HG02938 (cell line): ENCODE data around the gene KCNJ9.
"Not testable (repeated sequence)": the region's sequence is repeated elsewhere in the genome, so short reads cannot be mapped to it uniquely, and the experiment has no call there.

Experiments
- ATAC-seq: cut with Tn5 transposase; IDR thresholded peaks from one replicate; pipeline ENCODE4 v1.9.1; 2021; ENCODE audit warnings: mild to moderate bottlenecking, moderate library complexity; ENCODE audit not compliant: unreplicated experiment

Gene KCNJ9

GRCh38 chr1:160101717-160102522 lies 20.6 kb downstream of the KCNJ9 start:
- no peak for ATAC-seq

DNA sequence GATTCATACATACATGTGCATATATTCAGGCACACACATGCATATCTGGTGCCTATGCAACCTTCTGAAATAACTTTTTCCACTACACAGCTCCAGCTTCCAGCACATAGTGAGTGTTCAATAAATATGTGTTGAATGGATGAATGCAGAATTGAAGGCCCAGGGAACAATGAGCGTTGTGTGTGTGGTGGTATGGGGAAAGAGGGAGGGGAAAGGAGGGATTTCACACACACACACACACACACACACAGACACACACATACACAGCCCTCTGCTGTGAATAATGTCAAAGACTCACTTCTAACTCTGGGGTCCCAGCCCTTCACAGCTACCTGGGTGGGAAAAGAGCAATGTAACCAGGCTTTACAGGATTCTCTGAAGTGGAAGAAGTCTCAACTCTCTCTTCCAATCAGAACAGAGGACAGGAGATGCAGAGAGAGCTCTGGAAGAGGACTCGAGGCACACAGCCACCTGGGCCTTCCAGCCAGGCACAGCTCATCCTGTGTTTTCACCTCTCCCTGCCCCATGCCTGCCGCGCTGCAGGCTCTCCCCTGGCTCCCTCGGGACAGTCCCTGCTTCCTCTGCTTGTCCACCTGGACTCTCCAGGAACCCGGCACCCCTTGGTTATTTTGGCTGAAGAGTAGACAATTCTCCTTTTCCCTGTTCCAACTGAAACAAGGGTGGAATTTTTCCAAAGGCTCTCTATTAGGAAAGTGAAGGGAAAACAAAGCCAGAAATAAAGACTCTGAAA lies 22.5 kb downstream of the KCNJ9 start:
- no peak for ATAC-seq

- no peak for ATAC-seq
Observed at GRCh38 chr1:160104486-160104885, 23.1 kb downstream of the KCNJ9 start.

GRCh38 chr1:160105155-160105554 lies 23.8 kb downstream of the KCNJ9 start:
- ATAC-seq = no peak

- ATAC-seq = no peak
Observed at GRCh38 chr1:160107512-160107911, 26.2 kb downstream of the KCNJ9 start.

DNA sequence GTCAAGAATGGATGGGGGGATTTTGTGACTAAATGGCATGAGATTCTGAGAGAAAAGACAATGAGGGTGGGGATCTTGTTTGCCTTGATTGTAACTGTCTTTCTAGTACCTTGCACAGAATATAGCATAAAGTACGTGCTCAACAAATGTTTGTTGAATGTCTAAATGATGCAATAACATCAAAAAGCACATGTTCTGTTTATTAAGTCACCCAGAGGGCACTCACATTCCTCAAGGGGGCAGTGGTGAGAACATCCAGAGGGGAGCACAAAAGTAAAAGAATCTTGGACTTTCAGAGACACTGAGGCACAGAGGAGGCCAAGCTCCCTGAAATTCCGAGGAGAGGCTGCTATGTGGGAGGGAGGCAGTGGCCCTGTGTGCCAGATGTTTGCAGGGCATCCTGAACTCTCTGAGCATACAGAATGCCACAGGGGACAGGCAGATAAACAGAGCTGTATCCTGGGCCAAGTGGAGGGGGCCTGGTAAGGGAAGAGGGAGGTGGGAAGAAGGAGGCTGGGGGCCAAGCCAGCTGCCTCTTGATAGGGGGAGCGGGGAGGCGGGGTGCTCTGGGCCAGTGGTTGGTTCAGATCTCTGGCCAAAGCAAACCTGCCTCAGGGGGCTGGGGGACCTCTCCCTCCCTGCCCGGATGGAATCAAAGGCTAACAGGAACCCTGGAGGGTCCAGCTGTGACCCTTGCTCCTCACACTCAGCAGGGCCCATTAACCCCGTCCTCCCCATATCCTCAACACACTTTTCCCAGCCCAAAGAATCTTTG lies 27.7 kb downstream of the KCNJ9 start:
- no peak for ATAC-seq

DNA sequence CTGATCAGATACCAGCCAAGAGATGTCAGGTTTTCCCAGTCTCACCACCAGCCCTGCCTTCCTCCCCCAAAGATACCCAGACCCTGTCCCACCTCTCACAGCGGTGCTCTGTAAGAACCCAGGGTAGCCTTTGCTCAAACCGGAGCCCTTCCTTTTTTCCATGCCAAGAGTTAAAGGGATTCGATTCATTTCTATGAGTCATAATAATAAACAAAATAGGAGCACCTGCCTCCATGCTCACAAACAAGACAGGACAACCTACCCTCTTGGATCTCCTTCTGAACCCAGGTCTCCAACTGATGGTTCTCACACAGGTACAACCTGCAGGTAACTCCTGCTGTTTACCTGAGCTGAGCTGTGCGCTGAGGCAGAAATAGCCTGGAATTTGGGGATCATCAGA lies 28.3 kb downstream of the KCNJ9 start:
- ATAC-seq = no peak

GRCh38 chr1:160111462-160111861 lies 30.1 kb downstream of the KCNJ9 start:
- ATAC-seq = not testable (repeated sequence)

DNA sequence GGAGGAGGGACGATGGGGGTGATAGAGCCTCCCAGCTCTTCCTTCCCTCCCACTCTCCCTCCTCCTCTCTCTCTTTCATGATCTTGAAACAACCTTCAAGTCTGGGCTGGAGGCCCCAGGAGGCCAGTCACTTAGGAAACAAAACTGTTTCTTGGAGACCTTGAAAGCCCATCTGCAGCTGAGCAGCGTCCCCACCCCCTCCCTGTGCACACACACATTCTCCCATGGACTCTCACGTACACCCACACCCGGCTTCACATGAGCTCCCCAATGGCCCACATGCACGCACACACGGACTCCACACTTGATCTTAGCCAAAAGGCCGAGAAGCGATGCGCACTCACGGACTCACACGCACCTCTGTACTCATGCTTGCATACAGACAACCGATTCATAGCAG lies 31.0 kb downstream of the KCNJ9 start:
- ATAC-seq = no peak

DNA sequence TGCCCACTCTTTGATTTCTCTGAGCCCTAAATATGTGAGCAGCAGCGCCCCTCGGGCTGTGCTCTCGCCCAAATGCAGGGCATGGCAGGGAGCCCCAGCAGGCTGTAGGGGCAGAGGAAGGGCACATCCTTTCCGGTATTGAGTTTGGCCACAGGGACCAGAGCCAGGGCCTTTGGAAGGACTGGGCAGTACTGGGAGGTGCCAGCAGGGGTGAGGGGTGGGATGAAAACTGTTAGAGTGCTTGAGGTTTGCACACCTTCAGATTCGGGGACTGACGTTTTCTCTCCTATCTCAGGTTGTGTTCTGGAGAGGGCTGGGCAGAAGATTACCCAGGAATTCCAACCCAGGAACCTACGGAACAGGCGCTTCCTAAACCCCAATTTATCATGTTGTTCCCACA lies 32.1 kb downstream of the KCNJ9 start:
- ATAC-seq = no peak

- ATAC-seq = no peak
Observed at GRCh38 chr1:160114085-160114484, 32.7 kb downstream of the KCNJ9 start.

DNA sequence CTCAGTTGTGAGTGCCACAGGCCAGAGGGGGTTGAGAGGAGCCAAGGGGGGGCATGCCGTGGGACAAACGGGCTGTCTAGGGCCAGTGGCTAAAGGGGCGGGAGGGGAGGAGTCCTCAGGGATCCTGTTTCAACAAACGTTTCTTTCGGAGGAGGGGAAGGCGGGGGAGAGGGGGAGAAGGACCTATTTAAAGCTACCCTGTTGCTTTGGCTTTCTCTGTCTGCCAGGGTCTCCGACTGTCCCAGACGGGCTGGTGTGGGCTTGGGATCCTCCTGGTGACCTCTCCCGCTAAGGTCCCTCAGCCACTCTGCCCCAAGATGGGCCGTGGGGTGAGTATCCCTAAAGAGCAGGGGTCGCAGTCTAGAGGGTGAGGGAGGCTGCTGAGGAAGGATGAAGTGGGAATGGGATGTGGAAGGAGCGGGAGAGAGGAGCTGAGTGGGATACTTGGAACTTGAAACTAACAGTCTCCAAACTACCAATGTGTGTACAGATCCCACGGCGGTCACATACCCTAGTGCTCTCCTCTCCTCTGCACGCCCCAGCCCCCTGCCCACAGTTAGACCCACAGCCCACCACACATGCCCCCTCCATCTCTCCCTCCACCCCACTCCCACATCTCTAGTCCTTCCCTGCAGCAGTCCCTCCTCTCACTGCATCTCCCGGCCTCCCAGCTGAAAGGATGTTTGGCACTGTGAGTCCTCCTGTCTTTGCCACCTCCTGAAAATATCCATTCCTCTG lies 34.4 kb downstream of the KCNJ9 start, which contains the start of gene ATP1A2:
ATP1A2 (plus strand) TSS at position 215 of the 738 bp plus-strand sequence; CDS start at position 318, 103 bp downstream.
- no peak for ATAC-seq

- no peak for ATAC-seq
Observed at GRCh38 chr1:160116283-160117147, 35.2 kb downstream of the KCNJ9 start.

DNA sequence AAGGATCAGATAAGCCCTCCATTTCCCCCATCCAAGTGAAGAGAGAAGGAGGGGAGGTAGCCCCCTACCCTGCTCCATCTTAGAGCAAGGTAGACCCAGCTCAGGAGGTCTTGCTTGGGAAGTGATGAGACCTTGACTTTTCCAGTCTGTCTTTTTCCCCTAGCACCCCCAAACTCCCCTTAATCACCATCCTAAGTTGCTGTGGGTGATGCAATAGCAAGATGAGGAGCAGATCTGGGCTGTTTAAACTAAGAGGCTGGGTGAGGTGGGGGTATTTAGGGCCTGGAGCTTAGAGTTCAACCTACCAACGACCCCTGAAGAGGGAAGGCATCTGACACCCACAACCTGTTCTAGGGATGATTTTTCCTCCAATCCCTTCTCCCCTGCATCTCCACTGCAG lies 36.0 kb downstream of the KCNJ9 start:
- no peak for ATAC-seq

- ATAC-seq = no peak
Observed at GRCh38 chr1:160117709-160118183, 36.4 kb downstream of the KCNJ9 start.

GRCh38 chr1:160118928-160119327 lies 37.6 kb downstream of the KCNJ9 start:
- no peak for ATAC-seq

DNA sequence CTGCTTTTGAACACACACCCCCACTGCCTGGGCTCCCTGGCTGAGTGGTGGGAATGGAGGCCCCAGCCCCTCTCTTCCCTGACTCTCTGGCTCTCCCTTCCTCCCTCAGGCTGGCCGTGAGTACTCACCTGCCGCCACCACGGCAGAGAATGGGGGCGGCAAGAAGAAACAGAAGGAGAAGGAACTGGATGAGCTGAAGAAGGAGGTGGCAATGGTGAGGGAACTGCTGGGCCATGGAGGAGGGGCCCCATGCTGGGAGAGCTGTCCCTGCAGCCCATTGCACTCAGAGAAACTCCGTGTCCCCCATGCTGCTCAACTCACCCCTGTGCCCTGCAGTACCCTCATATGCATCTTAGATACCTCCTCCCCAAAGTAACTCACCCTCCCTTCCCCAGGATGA lies 39.5 kb downstream of the KCNJ9 start:
- no peak for ATAC-seq

- no peak for ATAC-seq
Observed at GRCh38 chr1:160121388-160121787, 40.0 kb downstream of the KCNJ9 start.

DNA sequence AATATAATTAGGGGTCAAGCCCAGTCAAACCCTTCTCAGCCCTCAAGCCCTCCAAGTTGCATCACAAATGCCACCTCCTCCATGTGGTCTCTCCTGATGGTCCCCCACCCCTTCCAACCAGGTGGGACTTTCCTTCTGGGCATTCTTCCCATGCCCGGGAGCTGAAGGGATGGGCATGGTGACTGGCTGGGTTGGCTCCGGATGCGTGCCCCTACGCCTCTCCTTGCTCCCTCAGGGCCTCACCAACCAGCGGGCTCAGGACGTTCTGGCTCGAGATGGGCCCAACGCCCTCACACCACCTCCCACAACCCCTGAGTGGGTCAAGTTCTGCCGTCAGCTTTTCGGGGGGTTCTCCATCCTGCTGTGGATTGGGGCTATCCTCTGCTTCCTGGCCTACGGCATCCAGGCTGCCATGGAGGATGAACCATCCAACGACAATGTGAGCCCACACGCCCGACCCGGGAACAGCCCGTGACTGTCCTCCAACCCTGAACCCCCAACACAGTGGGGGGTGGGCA lies 41.7 kb downstream of the KCNJ9 start:
- no peak for ATAC-seq
